Tibial artery (tissue), 4 donors: Measurements from ENCODE around the gene HMCES.
A peak's percentile ranks its signal among the peaks of the same experiment; 100 is the strongest.

Experiments
- DNase-seq, 2 donors: peaks; one replicate each; pipeline ENCODE4 v3.0.0-alpha.2; 2019
- H3K27ac ChIP-seq, 2 donors: fragments of 200-600 bp; sonication (generic) in 1 of 2; 1 replicate in 1 of 2; 2 replicates in 1 of 2; pipeline ENCODE4 v1.5.1; 2018 to 2019; ENCODE audit warnings: mild to moderate bottlenecking in 1 of 2
- H3K27me3 ChIP-seq, 2 donors: fragments of 200-600 bp; sonication (generic) in 1 of 2; one replicate each; pipeline versions ENCODE4 v1.5.1 to v1.6.0; 2016 to 2019
- H3K36me3 ChIP-seq, 3 donors: fragments of 200-600 bp; sonication (generic) in 2 of 3; one replicate each; pipeline ENCODE4 v1.5.1; 2016 to 2019; ENCODE audit warnings: mild to moderate bottlenecking in 2 of 3
- H3K4me1 ChIP-seq, 4 donors: fragments of 200-600 bp; sonication (generic) in 2 of 4; 1 replicate in 3 of 4; 2 replicates in 1 of 4; pipeline ENCODE4 v1.5.1; 2016 to 2019
- H3K4me3 ChIP-seq, 2 donors: fragments of 200-600 bp; sonication (generic) in 1 of 2; 1 replicate in 1 of 2; 2 replicates in 1 of 2; pipeline ENCODE4 v1.5.1; 2018 to 2019; ENCODE audit warnings: mild to moderate bottlenecking in 2 of 2
- H3K9me3 ChIP-seq, 3 donors: fragments of 200-600 bp; sonication (generic) in 1 of 3; one replicate each; pipeline ENCODE4 v1.5.1; 2016 to 2019
- intact Hi-C: fragments of 100-400 bp; cut with DNase I; formaldehyde crosslinking; loops from one replicate; pipeline ENCODE4 v1.15.0; 2023; ENCODE audit warnings: low total_unique reads
- TF ChIP-seq, protein P1 (sequence below), 2 experiments: fragments of 200-600 bp in 1 of 2; fragments of 450-650 bp in 1 of 2; IDR thresholded peaks; one replicate each; pipeline ENCODE4 v1.5.1; 2017 to 2019; ENCODE audit warnings: antibody characterized with exemption in 2 of 2, mild to moderate bottlenecking in 1 of 2, moderate library complexity in 1 of 2

Gene HMCES

GRCh38 chr3:129289201-129289921, 10.7 kb downstream of the HMCES start:
- TF ChIP-seq, protein P1, sequence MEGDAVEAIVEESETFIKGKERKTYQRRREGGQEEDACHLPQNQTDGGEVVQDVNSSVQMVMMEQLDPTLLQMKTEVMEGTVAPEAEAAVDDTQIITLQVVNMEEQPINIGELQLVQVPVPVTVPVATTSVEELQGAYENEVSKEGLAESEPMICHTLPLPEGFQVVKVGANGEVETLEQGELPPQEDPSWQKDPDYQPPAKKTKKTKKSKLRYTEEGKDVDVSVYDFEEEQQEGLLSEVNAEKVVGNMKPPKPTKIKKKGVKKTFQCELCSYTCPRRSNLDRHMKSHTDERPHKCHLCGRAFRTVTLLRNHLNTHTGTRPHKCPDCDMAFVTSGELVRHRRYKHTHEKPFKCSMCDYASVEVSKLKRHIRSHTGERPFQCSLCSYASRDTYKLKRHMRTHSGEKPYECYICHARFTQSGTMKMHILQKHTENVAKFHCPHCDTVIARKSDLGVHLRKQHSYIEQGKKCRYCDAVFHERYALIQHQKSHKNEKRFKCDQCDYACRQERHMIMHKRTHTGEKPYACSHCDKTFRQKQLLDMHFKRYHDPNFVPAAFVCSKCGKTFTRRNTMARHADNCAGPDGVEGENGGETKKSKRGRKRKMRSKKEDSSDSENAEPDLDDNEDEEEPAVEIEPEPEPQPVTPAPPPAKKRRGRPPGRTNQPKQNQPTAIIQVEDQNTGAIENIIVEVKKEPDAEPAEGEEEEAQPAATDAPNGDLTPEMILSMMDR (IDR thresholded peaks at IDR 0.05), result no peak
- no peak overlapping the region for H3K27ac ChIP-seq
- H3K27me3 ChIP-seq, result no peaks in the 10 kb centered on the region
- H3K36me3 ChIP-seq, result peaks cover 31 to 75% (median 52%) of the 10 kb centered on the region in 3 donors
- H3K9me3 ChIP-seq, result no peaks in the 10 kb centered on the region
- no peak for DNase-seq
- H3K4me3 ChIP-seq, result no peak overlapping the region
- H3K4me1 ChIP-seq, result no peaks in the 10 kb centered on the region
- intact Hi-C loops, result no loop called here

DNA sequence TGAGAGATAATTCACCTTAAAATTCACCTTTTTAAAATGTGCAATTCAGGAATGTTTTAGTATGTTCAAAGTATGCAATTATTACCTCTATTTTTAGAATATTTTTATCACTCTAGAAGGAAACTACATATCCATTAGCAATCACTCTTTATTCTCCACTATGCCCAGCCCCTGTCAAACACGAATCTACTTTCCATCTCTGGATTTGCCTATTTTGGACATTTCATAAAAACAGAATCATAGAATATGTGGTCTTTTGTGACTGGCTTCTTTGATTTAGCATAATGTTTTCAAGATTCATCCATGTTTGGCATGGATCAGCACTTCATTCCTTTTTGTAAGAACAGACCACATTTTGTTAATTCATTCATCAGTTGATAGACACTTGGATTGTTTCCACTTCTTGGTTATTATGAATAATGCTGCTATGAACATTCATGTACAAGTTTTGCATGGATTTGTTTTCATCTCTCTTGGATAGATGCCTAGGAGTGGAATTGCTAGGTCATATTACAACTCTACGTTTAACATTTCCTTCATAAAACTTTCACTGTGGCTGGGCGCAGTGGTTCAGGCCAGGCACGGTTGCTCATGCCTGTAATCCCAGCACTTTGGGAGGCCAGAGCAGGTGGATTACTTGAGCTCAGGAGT, 12.7 kb downstream of the HMCES start:
- TF ChIP-seq, protein P1 (IDR thresholded peaks at IDR 0.05), result no peak
- no peak for DNase-seq
- H3K4me1 ChIP-seq, result no peaks in the 10 kb centered on the region
- no peak overlapping the region for H3K4me3 ChIP-seq
- H3K36me3 ChIP-seq, result peaks cover 31 to 79% (median 56%) of the 10 kb centered on the region in 3 donors
- intact Hi-C loops, result no loop called here
- H3K9me3 ChIP-seq, result no peaks in the 10 kb centered on the region
- no peaks in the 10 kb centered on the region for H3K27me3 ChIP-seq
- no peak overlapping the region for H3K27ac ChIP-seq

DNA sequence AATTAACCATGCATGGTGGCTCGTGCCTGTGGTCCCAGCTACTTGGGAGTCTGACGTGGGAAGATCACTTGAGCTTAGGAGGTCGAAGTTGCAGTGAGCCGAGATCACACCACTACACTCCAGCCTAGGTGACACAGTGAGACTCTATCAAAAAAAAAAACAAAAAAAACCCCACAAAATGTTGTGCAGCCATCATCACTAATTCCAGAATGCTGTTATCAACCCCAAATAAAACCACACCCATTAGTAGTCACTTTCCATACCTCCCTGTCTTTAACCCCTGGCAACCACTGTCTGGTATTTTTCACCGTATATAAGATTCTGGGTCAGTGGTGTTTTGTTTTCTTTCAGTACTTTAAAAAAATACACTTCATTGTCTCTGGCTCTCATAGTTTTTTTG, 16.6 kb downstream of the HMCES start:
- H3K9me3 ChIP-seq, result no peaks in the 10 kb centered on the region
- H3K27ac ChIP-seq, result no peak overlapping the region
- no peak overlapping the region for H3K4me3 ChIP-seq
- no peaks in the 10 kb centered on the region for H3K27me3 ChIP-seq
- intact Hi-C loops, result no loop called here
- TF ChIP-seq, protein P1 (IDR thresholded peaks at IDR 0.05), result no peak
- H3K36me3 ChIP-seq, result peaks cover 35 to 94% (median 57%) of the 10 kb centered on the region in 3 donors
- H3K4me1 ChIP-seq, result no peaks in the 10 kb centered on the region
- DNase-seq, result no peak

- H3K36me3 ChIP-seq, result peaks cover 10 to 52% (median 31%) of the 10 kb centered on the region in 3 donors
- H3K27ac ChIP-seq, result peak overlapping the region; percentile 84 to 85
- no peak for DNase-seq
- no peak overlapping the region for H3K4me3 ChIP-seq
- intact Hi-C loops, result no loop called here
- no peaks in the 10 kb centered on the region for H3K9me3 ChIP-seq
- H3K27me3 ChIP-seq, result no peaks in the 10 kb centered on the region
- peaks cover 0 to 18% (median 4%) of the 10 kb centered on the region in 4 donors for H3K4me1 ChIP-seq
- TF ChIP-seq, protein P1 (IDR thresholded peaks at IDR 0.05), result no peak
Observed at GRCh38 chr3:129304146-129304961, 25.7 kb downstream of the HMCES start.

GRCh38 chr3:129304962-129305222, 26.2 kb downstream of the HMCES start:
- no peaks in the 10 kb centered on the region for H3K27me3 ChIP-seq
- peaks cover 10 to 47% (median 31%) of the 10 kb centered on the region in 3 donors for H3K36me3 ChIP-seq
- intact Hi-C loops, result no loop called here
- no peak for DNase-seq
- H3K4me1 ChIP-seq, result peaks cover 0 to 18% (median 4%) of the 10 kb centered on the region in 4 donors
- peak overlapping the region in 1 of 2 donors; percentile 40 for H3K4me3 ChIP-seq
- H3K27ac ChIP-seq, result peak overlapping the region; percentile 84 to 85
- H3K9me3 ChIP-seq, result no peaks in the 10 kb centered on the region
- TF ChIP-seq, protein P1 (IDR thresholded peaks at IDR 0.05), result no peak
